DMS 273 (cell line): ENCODE data around the gene RNASE4.
"Not testable (repeated sequence)": the region's sequence is repeated elsewhere in the genome, so short reads cannot be mapped to it uniquely, and the experiment has no call there.

Experiments used
- DNase-seq: peaks from one replicate; lab custom pipeline; 2025; ENCODE audit not compliant: unreplicated experiment; lab: John Stamatoyannopoulos, UW

The RNASE4 gene

DNA sequence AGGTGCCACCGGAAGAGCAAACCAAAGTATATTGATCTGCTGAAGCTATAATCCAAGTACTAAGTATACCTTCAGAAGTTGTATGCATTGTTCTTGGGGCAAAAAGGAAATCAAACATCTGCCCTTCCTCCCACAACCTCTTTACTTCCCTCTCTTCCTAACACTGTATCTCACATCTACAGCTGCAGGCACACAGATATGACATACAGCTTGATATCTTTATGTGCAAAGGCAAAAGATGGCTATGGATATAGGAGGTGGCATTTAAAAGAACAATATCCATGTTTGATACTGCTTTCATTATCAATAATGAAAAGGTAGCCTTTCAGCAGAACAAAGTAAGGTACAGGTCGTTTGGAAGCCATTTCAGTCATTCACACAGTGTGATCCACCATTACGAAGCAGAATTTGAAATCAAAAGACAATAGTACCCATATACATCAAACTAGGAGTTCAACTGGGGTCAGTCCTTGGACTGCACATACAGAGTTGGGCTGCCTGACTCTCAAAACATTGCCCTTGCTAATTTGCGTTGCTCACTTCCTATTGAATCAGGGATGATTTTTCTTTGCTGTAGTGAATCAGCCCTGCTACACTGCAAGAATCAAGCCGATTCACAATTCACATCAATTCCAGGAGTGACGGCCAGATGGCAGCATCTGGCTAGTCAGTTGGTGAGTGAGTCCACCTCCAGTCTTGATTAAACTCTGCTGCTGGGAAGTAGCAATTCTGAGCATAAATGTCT, 13.1 kb downstream of the RNASE4 start:
- DNase-seq, result peak; percentile 84

DNA sequence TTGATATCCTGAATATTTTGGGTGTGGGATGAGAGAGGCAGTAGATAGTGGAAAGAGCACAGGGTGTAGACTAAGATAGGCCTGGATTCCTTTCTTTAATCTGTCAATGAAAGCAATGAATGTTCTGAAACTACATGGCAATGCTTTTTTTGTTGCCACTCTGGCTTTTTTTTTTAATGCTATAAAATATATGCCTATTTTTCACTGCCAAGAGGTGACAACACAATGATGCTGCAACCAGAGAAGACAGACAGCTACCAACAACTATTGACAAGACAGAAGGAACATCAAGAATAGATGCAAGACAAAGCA, 13.6 kb downstream of the RNASE4 start:
- no peak for DNase-seq

DNA sequence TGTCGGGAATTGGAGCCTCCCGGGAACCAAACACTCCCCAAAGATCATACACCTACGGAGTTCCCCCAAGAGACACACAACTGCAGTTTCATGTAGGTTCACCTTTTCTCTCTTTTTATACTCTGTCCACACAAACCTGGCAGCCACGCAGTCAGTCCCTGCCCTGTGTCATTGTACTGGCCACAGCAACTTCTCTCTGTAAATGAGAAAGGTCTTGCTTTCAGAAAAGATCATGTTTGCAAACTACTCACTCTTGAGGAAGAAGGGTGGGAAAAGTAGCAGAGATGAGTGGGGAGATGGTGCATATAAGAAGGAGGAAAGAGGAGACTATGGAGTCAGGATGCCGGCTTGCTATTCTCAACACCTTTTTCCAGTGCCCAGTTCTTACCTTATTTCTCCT, 14.6 kb downstream of the RNASE4 start:
- no peak for DNase-seq

DNA sequence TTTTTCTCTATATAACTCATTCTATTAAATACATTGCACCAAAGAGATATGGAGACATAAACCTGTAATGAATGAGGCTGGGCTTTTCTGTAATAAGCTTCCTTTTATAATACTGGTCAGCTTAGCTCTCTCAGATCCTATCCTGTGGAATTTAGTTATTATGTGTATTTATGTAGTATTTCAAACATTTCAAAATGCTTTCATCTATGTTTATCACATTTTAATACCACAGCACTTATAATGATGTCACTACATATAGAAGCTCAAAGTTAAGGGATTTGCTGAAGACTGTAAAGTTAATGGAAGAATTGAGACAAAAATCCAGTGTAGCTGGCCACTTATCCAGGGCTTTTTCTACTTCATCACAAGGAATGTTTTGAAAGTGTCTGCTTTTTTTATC, 15.6 kb downstream of the RNASE4 start:
- DNase-seq, result no peak

DNA sequence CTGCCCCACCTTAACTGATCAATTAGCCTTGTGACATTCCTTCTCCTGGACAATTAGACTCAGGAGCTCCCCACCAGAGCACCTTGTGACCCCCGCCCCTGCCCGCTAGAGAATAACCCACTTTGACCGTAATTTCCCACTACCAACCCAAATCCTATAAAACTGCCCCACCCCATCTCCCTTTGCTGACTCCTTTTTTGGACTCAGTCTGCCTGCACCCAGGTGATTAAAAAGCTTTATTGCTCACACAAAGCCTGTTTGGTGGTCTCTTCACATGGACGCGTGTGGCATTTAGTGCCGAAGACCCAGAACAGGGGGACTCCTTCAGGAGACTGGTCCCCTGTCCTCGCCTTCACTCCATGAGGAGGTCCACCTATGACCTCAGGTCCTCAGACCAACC, 16.6 kb downstream of the RNASE4 start:
- DNase-seq, result not testable (repeated sequence)

DNA sequence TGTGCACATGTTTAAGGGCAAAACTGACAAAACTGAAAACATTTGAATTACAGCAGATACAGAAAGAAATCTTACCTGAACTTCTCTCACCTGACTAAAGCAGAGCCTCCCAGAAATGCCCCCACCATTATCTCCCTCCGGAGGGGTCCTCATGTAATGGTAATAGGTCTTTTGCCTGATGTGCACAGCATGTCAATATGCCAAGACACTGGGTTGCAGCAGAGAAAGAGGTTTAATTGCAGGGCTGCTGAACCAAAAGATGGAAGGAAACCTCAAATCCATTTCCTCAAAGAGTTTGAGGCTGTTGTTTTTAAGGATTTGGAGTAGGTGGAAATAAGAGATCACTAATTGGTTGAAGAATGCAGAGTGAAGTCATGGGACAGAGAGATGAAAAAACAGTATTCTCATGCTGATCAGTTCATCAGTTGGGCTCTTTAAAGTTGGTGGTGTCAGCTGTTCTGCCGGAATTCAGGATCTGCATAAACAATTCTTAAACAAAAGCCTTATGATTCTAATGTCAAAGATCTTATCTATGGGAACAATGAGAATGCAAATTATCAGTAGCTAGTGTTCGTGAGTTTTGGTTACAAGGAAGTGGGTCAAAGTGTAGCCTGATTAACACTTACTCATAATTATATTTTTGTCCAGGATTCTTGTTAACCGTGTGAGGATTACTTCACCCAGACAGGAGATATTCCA, 22.4 kb downstream of the RNASE4 start:
- no peak for DNase-seq

DNA sequence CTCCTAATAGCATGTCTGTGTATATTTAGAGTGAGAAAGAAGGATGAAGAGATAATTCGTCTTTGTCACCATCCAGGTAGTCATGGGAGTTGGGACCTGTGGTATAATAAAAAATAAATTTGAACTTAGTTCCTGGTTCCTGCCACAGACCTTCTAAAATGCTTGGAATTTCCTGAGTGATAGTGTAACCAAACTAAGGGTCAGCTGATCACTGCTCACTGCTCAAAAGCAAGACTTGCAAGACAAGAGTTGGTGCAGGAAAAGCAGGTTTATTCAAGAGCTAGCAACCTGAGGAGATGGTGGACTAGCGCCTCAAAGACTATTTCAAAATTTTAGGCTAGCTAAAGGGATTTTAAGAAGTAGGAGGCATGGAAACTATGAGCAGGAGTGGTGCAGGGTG, 23.3 kb downstream of the RNASE4 start:
- DNase-seq, result no peak

DNA sequence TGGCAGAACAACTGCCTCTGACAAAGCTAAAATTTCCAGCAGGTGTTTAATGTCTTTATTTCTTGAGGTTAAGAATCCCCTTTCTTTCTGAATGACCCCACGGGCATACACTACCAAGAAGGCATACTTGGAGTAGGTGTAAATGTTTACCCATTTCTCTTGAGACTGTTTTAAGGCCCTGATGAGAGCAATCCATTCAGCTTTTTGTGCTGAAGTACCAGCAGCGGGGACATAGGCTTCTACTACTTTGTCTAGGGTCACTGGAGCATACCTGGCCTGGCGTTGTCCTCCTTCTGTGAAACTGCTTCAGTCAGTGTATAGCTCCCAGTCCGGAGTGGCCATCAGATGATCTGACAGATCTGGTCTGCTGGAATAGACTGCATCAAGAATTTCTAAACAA, 26.9 kb downstream of the RNASE4 start:
- no peak for DNase-seq

DNA sequence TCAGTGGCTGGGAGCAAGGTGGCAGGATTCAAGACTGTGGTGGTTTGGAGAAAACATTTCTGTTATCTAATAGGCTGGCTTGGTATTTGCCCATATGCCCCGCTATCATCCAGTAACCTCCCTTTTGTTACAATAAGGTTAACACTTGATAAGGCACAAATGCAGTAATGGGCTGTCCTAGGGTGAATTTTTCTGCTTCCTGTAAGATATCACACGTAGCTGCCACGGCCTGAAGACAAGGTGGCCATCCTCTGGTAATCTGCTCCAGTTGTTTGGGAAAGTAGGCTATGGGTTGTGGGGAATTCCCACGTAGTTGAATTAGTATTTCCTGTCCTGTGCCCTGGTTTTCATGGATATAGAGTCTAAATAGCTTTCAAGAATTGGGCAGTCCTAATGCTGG, 27.3 kb downstream of the RNASE4 start:
- DNase-seq, result no peak

DNA sequence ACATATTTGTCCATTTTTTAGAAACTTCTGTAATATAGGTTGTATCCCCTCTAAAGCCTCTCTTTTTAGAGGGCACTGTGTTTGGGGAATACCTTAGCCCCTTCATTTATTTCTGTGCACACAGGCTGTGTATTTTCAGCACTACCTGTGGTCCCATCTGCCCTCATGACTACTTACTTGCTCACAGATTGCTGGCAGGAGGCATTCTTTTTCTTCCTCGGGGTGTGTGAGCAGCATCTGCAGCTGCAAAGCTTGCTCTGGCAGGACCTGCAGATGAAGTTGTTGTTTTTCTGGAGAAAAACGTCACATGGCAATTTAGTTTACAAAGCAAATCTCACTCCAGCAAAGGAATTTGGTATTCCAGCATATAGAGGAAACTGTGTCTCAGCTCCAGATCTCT, 28.5 kb downstream of the RNASE4 start:
- DNase-seq, result no peak

DNA sequence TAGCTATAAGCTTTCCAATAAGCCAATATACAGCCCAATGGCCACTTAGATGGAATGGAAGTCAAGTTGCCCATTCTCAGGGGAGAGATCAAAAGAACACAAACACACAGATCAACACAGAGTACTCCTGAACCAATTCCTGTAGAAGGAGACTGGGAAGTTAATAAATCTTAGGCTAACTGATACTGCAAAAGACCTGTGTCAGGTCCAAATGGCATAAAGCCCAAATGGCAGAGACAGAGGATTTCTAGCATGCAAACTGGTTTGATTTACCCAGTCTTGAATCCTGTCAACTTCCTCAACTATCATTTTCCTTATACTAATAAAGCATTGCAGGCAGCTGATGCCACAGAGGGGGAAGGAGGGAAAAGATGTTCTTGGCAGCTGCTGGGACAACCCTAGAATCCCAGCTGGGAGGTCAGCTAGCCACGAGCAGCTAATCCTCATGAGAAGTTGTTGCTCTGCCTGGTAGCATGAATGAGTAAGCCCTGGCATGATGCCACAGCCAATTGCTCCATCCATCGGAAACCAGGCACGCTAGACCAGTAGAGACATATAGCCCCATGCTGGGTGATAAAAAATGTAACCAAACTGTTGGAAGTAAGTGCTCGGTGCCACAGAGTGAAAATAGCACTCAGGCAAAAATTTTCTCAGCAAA, 30.4 kb downstream of the RNASE4 start:
- DNase-seq, result peak; percentile 17

DNA sequence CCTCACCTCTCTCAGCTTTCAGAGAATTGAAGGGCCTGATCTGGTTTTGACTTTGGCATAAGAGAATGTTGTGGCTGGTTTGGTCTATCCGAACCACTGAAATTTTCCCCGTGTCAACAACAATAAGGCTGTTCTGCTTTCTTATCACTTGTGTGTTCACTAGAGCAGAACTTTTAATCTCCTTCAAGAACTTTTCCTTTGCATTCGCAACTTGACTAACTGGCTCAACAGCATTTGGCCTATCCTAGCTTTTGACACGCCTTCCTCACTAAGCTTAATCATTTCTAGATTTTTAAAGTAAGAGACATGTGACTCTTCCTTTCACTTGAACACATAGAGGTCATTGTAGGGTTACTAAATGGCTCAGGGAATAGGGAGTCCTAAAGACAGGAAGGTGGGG, 35.4 kb downstream of the RNASE4 start:
- no peak for DNase-seq

DNA sequence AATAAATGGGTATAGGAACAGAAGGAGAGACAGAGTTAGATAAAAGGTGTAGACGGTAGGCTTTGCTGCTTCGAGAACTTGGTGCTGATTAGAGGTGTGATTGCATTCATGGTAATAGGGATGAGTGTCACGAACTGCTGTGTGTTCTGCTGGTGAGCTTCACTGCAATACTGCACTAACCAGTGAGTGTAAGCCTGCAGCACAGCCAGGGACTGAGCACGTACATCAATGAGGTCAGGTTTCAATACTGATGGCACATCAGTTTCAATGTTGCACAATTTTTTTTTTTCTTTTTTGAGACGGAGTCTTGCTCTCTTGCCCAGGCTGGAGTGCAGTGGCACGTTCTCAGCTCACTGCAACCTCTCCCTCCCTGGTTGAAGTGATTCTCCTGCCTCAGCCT, 36.4 kb downstream of the RNASE4 start:
- DNase-seq, result no peak

DNA sequence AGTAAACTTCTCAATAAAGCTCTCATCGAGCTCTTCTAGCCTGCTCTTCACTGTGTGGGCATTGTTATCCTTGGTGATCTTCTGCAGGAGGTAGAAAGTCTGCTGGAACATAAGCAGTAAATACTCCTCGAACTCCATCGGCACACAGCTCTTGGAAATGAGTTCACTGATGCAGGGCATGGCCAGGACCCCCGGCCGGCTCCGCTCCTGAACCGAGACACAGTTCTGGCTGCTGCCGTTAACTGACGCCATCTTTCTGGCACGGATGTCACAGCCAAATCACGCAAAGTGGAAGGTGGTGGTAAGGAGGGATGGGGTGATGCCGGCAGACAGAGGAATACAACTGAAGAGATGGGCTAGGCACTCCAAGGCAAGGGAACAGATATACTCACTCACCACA, 37.7 kb downstream of the RNASE4 start:
- no peak for DNase-seq

DNA sequence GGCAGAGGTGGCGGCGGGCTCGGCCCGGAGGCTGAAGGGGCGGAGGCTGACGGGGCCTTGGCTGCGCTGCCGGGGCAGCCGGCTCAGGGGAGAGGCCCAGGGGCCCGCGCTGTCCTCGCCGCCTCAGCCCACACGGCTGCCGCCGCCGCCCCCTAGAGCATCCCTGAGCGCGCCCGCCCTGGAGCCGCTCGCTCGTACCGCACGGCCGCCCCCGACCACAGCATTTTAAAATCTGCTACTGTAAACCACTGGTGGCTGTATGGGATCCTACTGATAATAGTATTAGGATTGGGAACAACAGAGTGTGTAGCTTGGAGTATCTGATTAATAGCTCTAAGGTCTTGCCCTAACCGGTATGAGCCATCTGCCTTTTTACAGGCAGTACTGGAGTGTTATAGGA, 39.1 kb downstream of the RNASE4 start:
- no peak for DNase-seq

DNA sequence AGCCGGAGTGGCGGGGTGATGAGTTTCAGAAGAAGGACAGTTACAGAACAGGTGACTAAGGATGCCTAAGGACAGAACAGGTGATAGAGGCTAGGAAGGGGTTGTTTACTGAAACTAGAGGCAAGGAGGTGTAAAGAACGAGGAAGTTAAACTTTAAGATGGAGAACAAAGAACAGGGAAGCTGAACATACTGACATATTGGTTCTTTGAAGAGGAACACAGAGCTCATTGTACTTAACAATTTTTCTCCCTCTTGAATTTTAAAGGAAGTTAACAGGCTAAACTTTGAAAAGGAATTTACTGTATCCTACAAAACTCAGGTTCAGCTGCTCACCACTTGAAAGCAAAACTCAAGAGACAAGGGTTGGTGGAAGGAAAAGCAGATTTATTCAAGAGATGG, 41.8 kb downstream of the RNASE4 start:
- DNase-seq, result not testable (repeated sequence)

DNA sequence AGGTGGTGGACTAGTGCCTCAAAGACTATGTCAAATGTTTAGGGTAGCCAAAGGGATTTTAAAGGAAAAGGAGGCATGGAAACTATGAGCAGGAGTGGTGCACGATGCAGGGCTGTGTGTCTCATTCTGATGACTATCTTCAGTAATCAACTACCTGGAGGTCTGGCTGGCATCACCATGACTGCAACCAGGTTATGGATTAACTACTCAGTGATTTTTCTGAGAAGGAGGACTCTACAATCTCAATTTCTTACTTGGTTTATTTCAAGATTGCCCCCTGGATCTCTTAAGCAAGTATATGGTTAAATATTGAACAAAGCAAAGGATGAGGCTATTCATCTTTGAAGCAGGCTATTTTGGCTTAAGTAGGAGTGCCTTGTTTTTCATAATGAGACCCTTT, 42.2 kb downstream of the RNASE4 start:
- no peak for DNase-seq

DNA sequence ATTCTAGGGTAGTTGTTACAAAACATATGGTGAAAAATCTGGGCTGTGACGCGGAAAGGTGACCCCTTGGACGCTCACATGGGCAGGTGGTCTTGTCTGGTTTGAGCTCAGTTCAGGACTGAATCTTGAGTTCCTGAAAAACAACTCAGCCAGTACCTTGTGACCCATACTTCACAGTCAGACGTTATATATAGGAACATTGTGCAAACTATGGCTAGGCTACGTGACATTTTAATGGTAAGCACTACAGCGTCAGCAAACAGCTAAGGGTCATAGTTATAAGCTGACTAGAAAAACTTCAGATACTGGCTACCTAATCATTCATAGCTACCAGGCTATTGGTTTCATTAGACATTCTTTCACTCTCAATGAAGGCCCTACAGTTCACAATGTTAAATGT, 46.5 kb downstream of the RNASE4 start:
- no peak for DNase-seq

DNA sequence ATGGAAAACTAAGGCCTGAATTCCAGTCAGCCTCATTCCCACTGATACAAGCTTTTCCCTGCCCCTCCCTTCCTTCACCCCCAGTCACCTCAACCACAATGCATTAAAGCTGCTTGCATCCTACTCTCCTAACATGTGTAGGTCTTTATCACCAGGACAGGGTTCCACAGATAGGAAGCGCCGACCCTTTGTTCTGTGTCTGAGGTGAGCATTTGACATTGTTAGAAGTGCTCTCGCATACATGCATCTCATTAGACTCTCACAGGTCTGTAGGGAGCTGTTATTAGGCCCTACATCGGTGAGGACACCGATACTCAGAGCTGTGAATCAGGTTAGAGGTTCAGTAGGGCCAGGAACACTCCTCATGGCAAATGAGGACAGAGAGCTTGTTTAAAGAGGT, 48.1 kb downstream of the RNASE4 start:
- DNase-seq, result no peak

DNA sequence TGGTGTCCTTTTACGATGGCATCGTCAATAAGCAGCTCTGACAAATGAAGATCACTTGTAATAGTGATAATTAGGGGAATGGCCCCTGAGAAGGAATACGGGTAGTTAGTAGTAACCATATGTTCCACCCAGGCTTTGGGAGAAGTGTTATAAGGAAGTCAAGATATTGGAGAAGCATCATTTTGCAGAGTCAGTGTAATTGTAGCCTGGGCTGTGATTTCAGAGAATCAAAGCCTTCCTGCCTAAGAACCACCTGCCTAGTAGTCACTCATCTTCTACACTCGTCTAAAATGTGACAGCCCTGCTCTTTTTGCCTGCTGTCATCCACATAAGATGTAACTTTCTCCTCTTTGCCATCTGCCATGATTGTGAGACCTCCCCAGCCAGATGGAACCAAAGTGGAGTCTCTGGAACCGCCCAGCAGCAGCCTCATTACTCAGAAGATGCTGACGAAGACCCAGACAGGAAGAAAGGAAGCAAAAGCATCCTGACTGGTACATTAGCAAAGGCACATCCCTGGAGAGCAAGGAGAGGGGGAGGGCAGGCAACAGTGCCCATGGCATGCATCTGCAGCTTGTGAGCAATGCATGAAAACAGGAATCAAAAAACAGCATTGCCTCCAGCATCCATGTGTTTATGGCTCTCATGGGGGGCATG, 48.7 kb downstream of the RNASE4 start:
- DNase-seq, result peak; percentile 11

DNA sequence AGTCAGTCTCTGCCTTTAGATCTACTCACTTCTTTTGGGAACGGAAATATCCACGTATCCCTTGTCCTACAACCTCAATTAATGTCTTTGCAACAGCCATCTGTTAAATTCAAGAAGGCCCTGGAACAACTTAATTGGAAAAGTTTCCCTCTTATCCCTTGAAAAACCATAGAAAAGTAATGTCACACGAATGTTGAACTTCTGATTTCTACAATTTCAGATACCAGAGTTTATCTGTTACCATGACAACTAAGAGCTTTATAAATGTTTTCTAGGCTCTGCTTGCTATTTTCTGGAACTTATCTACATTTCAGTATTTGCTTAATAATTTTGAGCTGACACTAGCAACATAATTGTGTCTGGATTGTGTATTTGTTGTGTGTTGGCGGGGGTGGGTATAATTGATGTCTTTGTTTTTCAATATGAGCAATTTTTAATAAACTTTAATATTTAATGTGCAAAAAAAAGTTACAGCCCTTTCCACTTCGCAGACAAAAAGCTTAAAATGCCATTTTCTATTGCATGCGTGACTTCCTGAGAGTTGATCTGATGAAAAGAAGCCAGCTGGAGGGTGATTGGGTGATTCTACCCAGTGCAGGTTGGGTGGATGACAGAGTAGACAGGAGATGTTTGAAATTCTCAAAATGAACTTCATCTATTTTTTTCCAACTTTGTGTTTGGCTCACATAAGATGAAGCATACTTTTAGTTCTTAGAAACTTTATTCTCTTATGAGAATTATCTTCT, 49.5 kb downstream of the RNASE4 start:
- no peak for DNase-seq
